Measurements from ENCODE around the gene PDSS2.

PDSS2 gene

GRCh38 chr6:107246249-107246971, 213.0 kb downstream of the PDSS2 start:
- no peak for DNase-seq
- in situ Hi-C loops (cut with MboI; ENCODE audit: low pct_unique_long_range_greater_than_20kb, low sequenced_read_pairs): no loop called here

DNA sequence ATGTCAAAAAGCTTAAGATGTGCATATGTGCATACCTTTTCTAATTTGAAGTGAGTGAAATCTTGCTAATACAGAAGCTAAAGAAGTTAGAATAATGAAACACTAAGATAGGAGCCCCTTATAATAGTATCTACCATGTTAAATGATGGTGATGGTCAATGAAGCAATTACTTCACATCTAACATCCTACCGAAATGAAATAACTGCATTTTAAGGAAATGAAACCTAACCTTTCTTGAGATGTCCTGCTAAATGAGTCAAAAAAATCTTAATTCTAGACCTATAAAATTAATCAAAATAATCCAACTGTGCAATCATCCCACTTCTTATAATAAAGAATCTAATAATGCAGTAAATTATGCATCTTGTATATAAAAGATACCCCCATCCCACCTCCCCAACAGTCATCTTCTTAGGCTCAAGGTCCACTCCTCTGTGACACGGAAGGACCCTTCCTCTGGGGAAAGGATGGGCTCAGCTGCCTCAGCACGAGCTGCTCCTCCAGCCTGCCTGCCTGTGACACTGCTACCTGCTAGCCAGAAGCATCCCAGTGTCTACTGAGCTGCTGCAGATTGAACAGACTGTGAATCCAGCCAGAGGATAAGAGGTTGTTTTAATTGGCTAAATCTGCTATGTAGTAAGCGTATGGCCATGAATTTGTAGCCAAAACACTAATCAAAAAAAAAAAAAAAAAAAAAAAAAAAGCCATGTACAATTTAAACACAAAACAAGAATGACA, 214.5 kb downstream of the PDSS2 start:
- in situ Hi-C loops (cut with MboI; ENCODE audit: low pct_unique_long_range_greater_than_20kb, low sequenced_read_pairs): no loop called here
- DNase-seq: no peak

GRCh38 chr6:107244082-107244741, 215.2 kb downstream of the PDSS2 start:
- no peak for DNase-seq
- in situ Hi-C loops (cut with MboI; ENCODE audit: low pct_unique_long_range_greater_than_20kb, low sequenced_read_pairs): no loop called here

DNA sequence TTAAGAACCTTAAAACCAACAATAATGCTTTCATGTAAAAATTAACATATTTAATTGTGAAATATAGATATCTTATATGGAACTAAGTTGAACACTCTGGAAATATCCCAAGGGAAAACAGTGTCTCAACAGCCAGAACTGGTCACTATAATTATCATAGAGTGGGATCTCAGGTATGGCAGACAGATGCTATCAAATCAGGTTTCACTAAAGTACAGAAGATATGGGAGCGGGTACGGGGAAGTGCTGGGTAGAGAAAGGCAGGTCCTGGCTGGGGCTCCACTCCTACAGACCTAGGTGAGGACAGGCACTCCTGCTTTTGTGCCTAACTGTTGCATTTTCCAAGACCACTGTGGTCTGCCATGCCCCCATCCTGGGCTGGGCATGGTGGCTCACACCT, 215.9 kb downstream of the PDSS2 start:
- no peak for DNase-seq
- in situ Hi-C loops (cut with MboI; ENCODE audit: low pct_unique_long_range_greater_than_20kb, low sequenced_read_pairs): no loop called here

GRCh38 chr6:107237992-107238660, 221.2 kb downstream of the PDSS2 start:
- DNase-seq: no peak
- in situ Hi-C loops (cut with MboI; ENCODE audit: low pct_unique_long_range_greater_than_20kb, low sequenced_read_pairs): no loop called here

GRCh38 chr6:107235511-107235910, 223.9 kb downstream of the PDSS2 start:
- in situ Hi-C loops (cut with MboI; ENCODE audit: low pct_unique_long_range_greater_than_20kb, low sequenced_read_pairs): no loop called here
- no peak for DNase-seq

- in situ Hi-C loops (cut with MboI; ENCODE audit: low pct_unique_long_range_greater_than_20kb, low sequenced_read_pairs): no loop called here
- DNase-seq: no peak
Observed at GRCh38 chr6:107235007-107235406, 224.4 kb downstream of the PDSS2 start.

DNA sequence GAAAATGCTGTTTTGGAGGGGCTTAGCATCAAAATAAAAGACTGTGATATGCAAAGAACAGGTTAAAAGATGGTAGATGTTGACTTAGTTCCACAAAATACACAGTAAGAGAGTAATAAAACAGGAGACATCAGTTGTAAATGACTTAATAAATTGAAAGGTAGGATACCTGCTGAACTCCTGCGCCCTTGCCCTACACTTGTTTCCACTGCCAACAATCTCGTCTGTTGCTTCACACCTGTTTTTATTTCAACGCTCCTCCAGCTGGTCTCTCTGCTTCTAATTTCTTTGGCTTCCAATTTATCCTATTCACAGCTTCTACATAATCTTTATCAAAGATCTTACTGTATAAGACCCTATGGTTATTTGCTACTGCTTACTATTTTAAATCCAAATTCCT, 228.1 kb downstream of the PDSS2 start:
- DNase-seq: no peak
- in situ Hi-C loops (cut with MboI; ENCODE audit: low pct_unique_long_range_greater_than_20kb, low sequenced_read_pairs): no loop called here

- in situ Hi-C loops (cut with MboI; ENCODE audit: low pct_unique_long_range_greater_than_20kb, low sequenced_read_pairs): no loop called here
- no peak for DNase-seq
Observed at GRCh38 chr6:107230448-107230847, 228.9 kb downstream of the PDSS2 start.

DNA sequence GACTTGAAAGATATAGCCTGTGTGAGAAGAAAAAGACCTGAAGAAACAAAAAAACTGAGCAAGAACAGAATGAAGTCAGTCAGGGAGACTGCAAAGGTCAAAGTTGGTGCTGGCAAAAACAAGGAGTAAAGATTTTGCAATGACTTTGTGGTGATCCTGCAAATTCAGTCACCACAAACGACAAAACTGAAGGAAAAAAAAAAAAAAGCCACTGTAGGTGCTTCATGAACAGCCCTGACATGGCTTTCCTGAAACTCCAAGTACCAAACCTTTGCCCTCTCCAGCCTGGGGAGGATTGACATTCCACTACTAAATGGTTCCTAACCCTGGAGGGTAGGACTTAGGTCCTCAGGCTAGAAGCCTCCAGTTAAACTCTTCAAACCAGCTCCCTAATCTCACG, 229.3 kb downstream of the PDSS2 start:
- in situ Hi-C loops (cut with MboI; ENCODE audit: low pct_unique_long_range_greater_than_20kb, low sequenced_read_pairs): no loop called here
- no peak for DNase-seq

DNA sequence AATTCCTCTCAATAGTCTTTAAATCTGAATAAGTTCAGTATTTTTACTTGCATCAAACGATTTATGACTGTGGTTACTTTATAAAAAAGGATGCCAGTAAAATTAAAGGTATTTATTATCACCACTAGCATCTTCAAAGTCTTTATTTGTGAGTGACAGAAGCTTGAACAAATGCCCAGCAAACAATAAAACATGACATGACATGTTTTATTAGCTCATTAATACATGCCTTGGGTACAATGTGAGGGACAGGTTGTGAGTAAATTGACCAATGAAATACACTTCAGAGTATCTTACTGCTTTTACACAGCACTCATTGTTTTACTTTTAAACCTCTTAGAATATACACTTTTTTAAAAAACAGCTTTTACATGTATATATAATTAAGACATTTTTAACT, 230.6 kb downstream of the PDSS2 start:
- in situ Hi-C loops (cut with MboI; ENCODE audit: low pct_unique_long_range_greater_than_20kb, low sequenced_read_pairs): no loop called here
- DNase-seq: no peak

- in situ Hi-C loops (cut with MboI; ENCODE audit: low pct_unique_long_range_greater_than_20kb, low sequenced_read_pairs): no loop called here
- no peak for DNase-seq
Observed at GRCh38 chr6:107221519-107221918, 237.8 kb downstream of the PDSS2 start.

- no peak for DNase-seq
- in situ Hi-C loops (cut with MboI; ENCODE audit: low pct_unique_long_range_greater_than_20kb, low sequenced_read_pairs): no loop called here
Observed at GRCh38 chr6:107219851-107220250, 239.5 kb downstream of the PDSS2 start.

GRCh38 chr6:107218142-107218541, 241.2 kb downstream of the PDSS2 start:
- no peak for DNase-seq
- in situ Hi-C loops (cut with MboI; ENCODE audit: low pct_unique_long_range_greater_than_20kb, low sequenced_read_pairs): no loop called here

GRCh38 chr6:107217248-107217647, 242.1 kb downstream of the PDSS2 start:
- in situ Hi-C loops (cut with MboI; ENCODE audit: low pct_unique_long_range_greater_than_20kb, low sequenced_read_pairs): no loop called here
- no peak for DNase-seq

DNA sequence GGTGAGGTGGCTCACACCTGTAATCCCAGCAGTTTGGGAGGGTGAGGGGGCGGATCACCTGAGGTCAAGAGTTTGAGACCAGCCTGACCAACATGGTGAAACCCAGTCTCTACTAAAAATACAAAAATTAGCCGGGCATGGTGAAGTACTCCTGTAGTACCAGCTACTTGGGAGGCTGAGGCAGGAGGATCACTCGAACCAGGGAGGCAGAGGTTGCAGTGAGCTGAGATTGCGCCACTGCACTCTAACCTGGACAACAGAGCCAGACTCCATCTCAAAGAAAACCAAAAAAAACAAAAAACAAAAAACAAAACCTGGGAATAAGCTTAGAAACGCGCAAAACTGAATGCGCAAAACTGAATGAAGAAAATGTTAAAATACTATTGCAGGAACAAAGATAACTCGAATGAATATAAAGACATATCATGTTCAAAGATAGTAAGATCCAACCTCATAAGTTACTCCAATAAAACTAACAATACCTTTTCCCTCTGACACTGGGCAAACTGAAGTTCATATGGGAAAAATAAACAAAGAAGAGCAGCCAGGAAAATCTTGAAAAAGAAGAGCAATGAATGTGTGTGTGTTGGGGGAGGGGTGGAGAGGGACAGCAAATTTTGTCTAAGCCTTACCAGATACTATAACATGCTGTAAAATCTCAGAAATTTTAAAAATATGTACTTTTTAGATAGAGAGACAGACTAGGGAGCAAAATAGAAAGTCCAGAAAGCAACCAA, 243.0 kb downstream of the PDSS2 start:
- in situ Hi-C loops (cut with MboI; ENCODE audit: low pct_unique_long_range_greater_than_20kb, low sequenced_read_pairs): no loop called here
- DNase-seq: no peak

GRCh38 chr6:107215334-107215733, 244.0 kb downstream of the PDSS2 start:
- no peak for DNase-seq

DNA sequence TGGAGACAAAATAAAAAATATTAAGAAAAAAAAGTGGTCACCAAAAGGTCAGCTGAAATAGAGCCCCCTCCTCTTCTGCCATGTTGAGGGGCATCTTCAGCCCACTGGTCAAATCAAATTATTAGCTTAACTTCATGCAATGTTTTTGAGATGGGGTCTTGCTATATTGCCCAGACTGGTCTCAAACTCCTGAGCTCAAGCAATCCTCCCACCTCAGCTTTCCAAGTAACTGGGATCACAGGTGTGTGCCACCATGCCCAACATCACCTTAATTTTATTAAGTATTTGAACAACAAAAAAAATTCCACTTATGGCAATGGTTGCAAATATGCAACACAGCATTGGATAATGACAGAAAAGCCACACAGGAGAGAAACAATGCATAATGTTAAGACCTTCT, 244.7 kb downstream of the PDSS2 start:
- DNase-seq: no peak
- in situ Hi-C loops (cut with MboI; ENCODE audit: low pct_unique_long_range_greater_than_20kb, low sequenced_read_pairs): no loop called here

More at GRCh38 chr6:107215334-107215733, 244.0 kb downstream of the PDSS2 start:
- in situ Hi-C loops (cut with MboI; ENCODE audit: low pct_unique_long_range_greater_than_20kb, low sequenced_read_pairs): no loop called here
